ENCODE data around the gene THSD7B.

THSD7B gene

DNA sequence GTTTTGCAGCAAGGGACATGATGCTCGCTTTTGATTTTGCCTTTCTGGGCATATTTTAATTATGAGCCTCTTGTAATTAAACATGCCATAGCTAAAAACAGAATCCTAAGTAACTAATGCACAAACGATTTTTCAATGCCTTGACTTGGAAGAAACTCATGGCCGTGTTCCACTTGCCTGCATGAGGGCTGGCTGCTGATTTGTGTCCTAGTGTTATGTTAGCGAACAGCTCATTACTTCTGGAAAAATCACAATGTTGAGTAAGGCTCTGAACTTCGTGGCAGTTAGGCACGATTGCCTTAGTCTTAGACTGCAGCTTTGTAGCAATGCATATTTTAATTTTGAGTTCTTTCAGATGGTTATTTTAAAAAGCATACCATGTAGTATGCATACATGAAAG lies 4.5 kb downstream of the THSD7B start:
- H3K27me3 ChIP-seq (ENCODE audit: control insufficient read depth in 3 of 3, insufficient read depth in 3 of 3, low read depth in 1 of 3, low read length in 3 of 3) = peaks cover 11 to 46% (median 26%) of the 10 kb centered on the region in 3 experiments
- no peak overlapping the region for H3K4ac ChIP-seq (ENCODE audit: low read length)
- no peaks in the 10 kb centered on the region for H3K79me1 ChIP-seq (ENCODE audit: low read depth, low read length)
- H2BK120ac ChIP-seq (ENCODE audit: low read depth, low read length) = no peak overlapping the region
- no peak overlapping the region for H2BK12ac ChIP-seq (ENCODE audit: low read length)
- H3K4me3 ChIP-seq (ENCODE audit: low read length in 2 of 2) = no peak overlapping the region
- H4K91ac ChIP-seq (ENCODE audit: low read depth, low read length, poor library complexity) = no peak overlapping the region
- no peak overlapping the region for H3K23ac ChIP-seq (ENCODE audit: low read depth, low read length, poor library complexity)
- H2AFZ ChIP-seq (ENCODE audit: low read length) = no peak overlapping the region
- H3K18ac ChIP-seq (ENCODE audit: low read length) = no peak overlapping the region
- no peak overlapping the region for H3K9ac ChIP-seq (ENCODE audit: low read depth, low read length, poor library complexity)
- no peak overlapping the region for H4K8ac ChIP-seq (ENCODE audit: low read depth, low read length)
- peaks cover 2 to 6% of the 10 kb centered on the region in 2 donors for H3K4me1 ChIP-seq (ENCODE audit: control insufficient read depth in 2 of 2, insufficient read depth in 1 of 2, low read depth in 1 of 2, low read length in 2 of 2)
- WGBS, 2 donors (ENCODE audit: extremely low coverage in 2 of 2, insufficient read length in 2 of 2, insufficient replicate concordance in 1 of 2) = no CpG with 5 or more reads among the region's 6 CpGs
- DNase-seq (ENCODE audit: low spot score) = no peak
- H3K4me2 ChIP-seq (ENCODE audit: insufficient read depth, low read length, poor library complexity, severe bottlenecking) = no peak overlapping the region
- H3K36me3 ChIP-seq (replicated peaks in 1 of 2; ENCODE audit: control insufficient read depth in 2 of 2, insufficient read depth in 2 of 2, low read length in 2 of 2) = no peaks in the 10 kb centered on the region
- H2BK15ac ChIP-seq (ENCODE audit: low read length) = no peak overlapping the region
- no peak overlapping the region for H2BK5ac ChIP-seq (ENCODE audit: low read length)
- H2AK5ac ChIP-seq (ENCODE audit: low read depth, low read length) = no peak overlapping the region
- no peak overlapping the region for H3K14ac ChIP-seq (ENCODE audit: low read length)
- no peaks in the 10 kb centered on the region for H3K9me3 ChIP-seq (replicated peaks in 1 of 2; ENCODE audit: control insufficient read depth in 2 of 2, insufficient read depth in 1 of 2, low read depth in 1 of 2, low read length in 2 of 2)
- no peak overlapping the region for H3K27ac ChIP-seq (replicated peaks; ENCODE audit: low read length)

GRCh38 chr2:136770384-136770783 lies 5.0 kb downstream of the THSD7B start:
- H3K36me3 ChIP-seq (replicated peaks in 1 of 2; ENCODE audit: control insufficient read depth in 2 of 2, insufficient read depth in 2 of 2, low read length in 2 of 2) = no peaks in the 10 kb centered on the region

GRCh38 chr2:136777391-136777790 lies 12.0 kb downstream of the THSD7B start:
- H2BK12ac ChIP-seq (ENCODE audit: low read length) = no peak overlapping the region
- no peak overlapping the region for H3K4me2 ChIP-seq (ENCODE audit: insufficient read depth, low read length, poor library complexity, severe bottlenecking)
- H3K14ac ChIP-seq (ENCODE audit: low read length) = no peak overlapping the region
- no peak overlapping the region for H2AFZ ChIP-seq (ENCODE audit: low read length)
- DNase-seq (ENCODE audit: low spot score) = no peak
- no peak overlapping the region for H3K27ac ChIP-seq (replicated peaks; ENCODE audit: low read length)
- no peak overlapping the region for H3K4ac ChIP-seq (ENCODE audit: low read length)
- H3K4me3 ChIP-seq (ENCODE audit: low read length in 2 of 2) = no peak overlapping the region
- WGBS, 2 donors (ENCODE audit: extremely low coverage in 2 of 2, insufficient read length in 2 of 2, insufficient replicate concordance in 1 of 2) = no CpG with 5 or more reads among the region's 2 CpGs
- no peak overlapping the region for H3K18ac ChIP-seq (ENCODE audit: low read length)
- H2BK120ac ChIP-seq (ENCODE audit: low read depth, low read length) = no peak overlapping the region
- no peak overlapping the region for H2BK15ac ChIP-seq (ENCODE audit: low read length)
- H2BK5ac ChIP-seq (ENCODE audit: low read length) = no peak overlapping the region
- H3K9ac ChIP-seq (ENCODE audit: low read depth, low read length, poor library complexity) = no peak overlapping the region
- H3K9me3 ChIP-seq (replicated peaks in 1 of 2; ENCODE audit: control insufficient read depth in 2 of 2, insufficient read depth in 1 of 2, low read depth in 1 of 2, low read length in 2 of 2) = no peaks in the 10 kb centered on the region
- H4K91ac ChIP-seq (ENCODE audit: low read depth, low read length, poor library complexity) = no peak overlapping the region
- H2AK5ac ChIP-seq (ENCODE audit: low read depth, low read length) = no peak overlapping the region
- no peaks in the 10 kb centered on the region for H3K4me1 ChIP-seq (ENCODE audit: control insufficient read depth in 2 of 2, insufficient read depth in 1 of 2, low read depth in 1 of 2, low read length in 2 of 2)
- H3K79me1 ChIP-seq (ENCODE audit: low read depth, low read length) = no peaks in the 10 kb centered on the region
- no peak overlapping the region for H3K23ac ChIP-seq (ENCODE audit: low read depth, low read length, poor library complexity)
- no peaks in the 10 kb centered on the region for H3K36me3 ChIP-seq (replicated peaks in 1 of 2; ENCODE audit: control insufficient read depth in 2 of 2, insufficient read depth in 2 of 2, low read length in 2 of 2)
- H4K8ac ChIP-seq (ENCODE audit: low read depth, low read length) = no peak overlapping the region
- H3K27me3 ChIP-seq (ENCODE audit: control insufficient read depth in 3 of 3, insufficient read depth in 3 of 3, low read depth in 1 of 3, low read length in 3 of 3) = no peaks in the 10 kb centered on the region

More at GRCh38 chr2:136770384-136770783, 5.0 kb downstream of the THSD7B start:
- Histone ChIP-seq H2BK120ac (ENCODE audit: low read depth, low read length) (no peak overlapping the region), H2AFZ (ENCODE audit: low read length) (no peak overlapping the region), H3K4ac (ENCODE audit: low read length) (no peak overlapping the region), H2BK12ac (ENCODE audit: low read length) (no peak overlapping the region), H3K18ac (ENCODE audit: low read length) (no peak overlapping the region), H2BK15ac (ENCODE audit: low read length) (no peak overlapping the region), H4K91ac (ENCODE audit: low read depth, low read length, poor library complexity) (no peak overlapping the region), H3K4me2 (ENCODE audit: insufficient read depth, low read length, poor library complexity, severe bottlenecking) (no peak overlapping the region), H3K4me1 (ENCODE audit: control insufficient read depth in 2 of 2, insufficient read depth in 1 of 2, low read depth in 1 of 2, low read length in 2 of 2) (peaks cover 2 to 6% of the 10 kb centered on the region in 2 donors), H3K4me3 (ENCODE audit: low read length in 2 of 2) (no peak overlapping the region), H3K23ac (ENCODE audit: low read depth, low read length, poor library complexity) (no peak overlapping the region), H3K79me1 (ENCODE audit: low read depth, low read length) (no peaks in the 10 kb centered on the region), H3K27ac (replicated peaks; ENCODE audit: low read length) (no peak overlapping the region), H3K9me3 (replicated peaks in 1 of 2; ENCODE audit: control insufficient read depth in 2 of 2, insufficient read depth in 1 of 2, low read depth in 1 of 2, low read length in 2 of 2) (no peaks in the 10 kb centered on the region), H3K14ac (ENCODE audit: low read length) (no peak overlapping the region), H4K8ac (ENCODE audit: low read depth, low read length) (no peak overlapping the region), H2AK5ac (ENCODE audit: low read depth, low read length) (no peak overlapping the region), H3K9ac (ENCODE audit: low read depth, low read length, poor library complexity) (no peak overlapping the region), H3K27me3 (ENCODE audit: control insufficient read depth in 3 of 3, insufficient read depth in 3 of 3, low read depth in 1 of 3, low read length in 3 of 3) (peaks cover 8 to 42% (median 22%) of the 10 kb centered on the region in 3 experiments), H2BK5ac (ENCODE audit: low read length) (no peak overlapping the region)
- no CpG with 5 or more reads among the region's 1 CpG for whole genome bisulfite sequencing, 2 donors (ENCODE audit: extremely low coverage in 2 of 2, insufficient read length in 2 of 2, insufficient replicate concordance in 1 of 2)
- no peak for DNase-seq (ENCODE audit: low spot score)

DNA sequence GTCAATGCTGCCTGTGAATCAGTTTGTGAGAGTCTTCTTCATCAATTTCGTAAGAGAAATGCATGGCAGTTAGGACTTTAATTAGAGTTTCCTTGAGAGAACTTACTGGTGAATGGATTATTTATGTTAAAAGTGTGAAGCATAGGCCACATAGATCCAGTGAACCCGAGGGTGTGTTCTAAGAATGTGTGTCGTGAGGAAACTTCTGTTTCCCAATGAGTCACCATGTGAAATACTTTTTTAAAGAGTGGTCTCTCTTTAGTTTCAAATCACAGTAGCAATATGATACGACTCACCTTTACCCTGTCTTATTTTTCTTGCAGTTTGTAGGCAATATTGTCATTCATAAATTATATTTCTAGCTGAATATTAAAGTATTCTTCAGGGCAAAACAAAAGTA lies 18.5 kb downstream of the THSD7B start:
- no peak overlapping the region for H2AFZ ChIP-seq (ENCODE audit: low read length)
- no peak overlapping the region for H3K4ac ChIP-seq (ENCODE audit: low read length)
- WGBS, 2 donors (ENCODE audit: extremely low coverage in 2 of 2, insufficient read length in 2 of 2, insufficient replicate concordance in 1 of 2) = no CpG with 5 or more reads among the region's 4 CpGs
- peaks cover 3% of the 10 kb centered on the region for H3K79me1 ChIP-seq (ENCODE audit: low read depth, low read length)
- H2BK120ac ChIP-seq (ENCODE audit: low read depth, low read length) = no peak overlapping the region
- no peak overlapping the region for H2BK15ac ChIP-seq (ENCODE audit: low read length)
- H3K4me3 ChIP-seq (ENCODE audit: low read length in 2 of 2) = no peak overlapping the region
- no peak overlapping the region for H3K9ac ChIP-seq (ENCODE audit: low read depth, low read length, poor library complexity)
- H3K36me3 ChIP-seq (replicated peaks in 1 of 2; ENCODE audit: control insufficient read depth in 2 of 2, insufficient read depth in 2 of 2, low read length in 2 of 2) = no peaks in the 10 kb centered on the region
- H3K27ac ChIP-seq (replicated peaks; ENCODE audit: low read length) = no peak overlapping the region
- no peak overlapping the region for H2AK5ac ChIP-seq (ENCODE audit: low read depth, low read length)
- H2BK5ac ChIP-seq (ENCODE audit: low read length) = no peak overlapping the region
- no peak overlapping the region for H3K14ac ChIP-seq (ENCODE audit: low read length)
- no peaks in the 10 kb centered on the region for H3K4me1 ChIP-seq (ENCODE audit: control insufficient read depth in 2 of 2, insufficient read depth in 1 of 2, low read depth in 1 of 2, low read length in 2 of 2)
- no peak overlapping the region for H3K18ac ChIP-seq (ENCODE audit: low read length)
- peaks cover 0 to 2% of the 10 kb centered on the region in 2 donors for H3K9me3 ChIP-seq (replicated peaks in 1 of 2; ENCODE audit: control insufficient read depth in 2 of 2, insufficient read depth in 1 of 2, low read depth in 1 of 2, low read length in 2 of 2)
- no peak overlapping the region for H2BK12ac ChIP-seq (ENCODE audit: low read length)
- H3K27me3 ChIP-seq (ENCODE audit: control insufficient read depth in 3 of 3, insufficient read depth in 3 of 3, low read depth in 1 of 3, low read length in 3 of 3) = no peaks in the 10 kb centered on the region
- no peak overlapping the region for H3K4me2 ChIP-seq (ENCODE audit: insufficient read depth, low read length, poor library complexity, severe bottlenecking)
- DNase-seq (ENCODE audit: low spot score) = no peak
- H4K8ac ChIP-seq (ENCODE audit: low read depth, low read length) = no peak overlapping the region
- no peak overlapping the region for H4K91ac ChIP-seq (ENCODE audit: low read depth, low read length, poor library complexity)
- H3K23ac ChIP-seq (ENCODE audit: low read depth, low read length, poor library complexity) = no peak overlapping the region
